ENCODE measurements around the gene HARBI1.

DNA sequence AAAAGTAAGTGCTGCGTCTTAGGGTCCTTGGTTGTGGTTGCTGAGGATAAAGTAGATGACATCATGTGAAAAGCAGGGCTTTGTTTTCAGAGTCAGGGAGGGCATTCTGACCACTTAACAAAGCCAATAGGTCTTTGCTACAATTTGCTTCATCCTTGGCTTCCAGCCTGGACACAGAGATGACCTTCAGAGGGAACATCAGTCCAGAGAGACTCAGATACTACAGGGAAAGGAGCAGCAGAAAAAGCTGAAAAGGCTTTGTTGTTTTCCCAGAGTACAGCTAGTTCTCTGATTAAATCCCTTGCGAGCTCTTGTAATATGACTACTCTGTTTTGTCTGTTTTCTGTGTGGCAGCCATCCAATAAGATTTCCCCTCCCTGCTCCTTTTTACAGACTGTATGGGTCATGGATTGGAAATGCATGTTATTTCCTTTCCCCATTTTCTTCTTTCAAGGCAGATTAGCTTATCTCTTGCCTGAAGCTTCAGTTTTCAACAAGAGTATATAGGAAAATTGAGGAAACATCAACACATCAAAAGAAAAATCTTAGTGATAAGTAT is 32.2 kb upstream of the HARBI1 start:
- no peak for TF ChIP-seq POLR2A (IDR thresholded peaks at IDR 0.05)
- TF ChIP-seq POLR2AphosphoS5 (IDR thresholded peaks at IDR 0.05), result peak in 1 of 3 donors; percentile 71
- TF ChIP-seq, protein P1, sequence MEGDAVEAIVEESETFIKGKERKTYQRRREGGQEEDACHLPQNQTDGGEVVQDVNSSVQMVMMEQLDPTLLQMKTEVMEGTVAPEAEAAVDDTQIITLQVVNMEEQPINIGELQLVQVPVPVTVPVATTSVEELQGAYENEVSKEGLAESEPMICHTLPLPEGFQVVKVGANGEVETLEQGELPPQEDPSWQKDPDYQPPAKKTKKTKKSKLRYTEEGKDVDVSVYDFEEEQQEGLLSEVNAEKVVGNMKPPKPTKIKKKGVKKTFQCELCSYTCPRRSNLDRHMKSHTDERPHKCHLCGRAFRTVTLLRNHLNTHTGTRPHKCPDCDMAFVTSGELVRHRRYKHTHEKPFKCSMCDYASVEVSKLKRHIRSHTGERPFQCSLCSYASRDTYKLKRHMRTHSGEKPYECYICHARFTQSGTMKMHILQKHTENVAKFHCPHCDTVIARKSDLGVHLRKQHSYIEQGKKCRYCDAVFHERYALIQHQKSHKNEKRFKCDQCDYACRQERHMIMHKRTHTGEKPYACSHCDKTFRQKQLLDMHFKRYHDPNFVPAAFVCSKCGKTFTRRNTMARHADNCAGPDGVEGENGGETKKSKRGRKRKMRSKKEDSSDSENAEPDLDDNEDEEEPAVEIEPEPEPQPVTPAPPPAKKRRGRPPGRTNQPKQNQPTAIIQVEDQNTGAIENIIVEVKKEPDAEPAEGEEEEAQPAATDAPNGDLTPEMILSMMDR (IDR thresholded peaks at IDR 0.05 in 8 of 11, conservative IDR thresholded peaks at IDR 0.05 in 3 of 11), result no peak

All from spleen (tissue), 7 donors.